A549 (cell line): ENCODE measurements around the gene KLF5.

Source experiments
- CHD4 ChIP-seq: fragments of 200-600 bp; sonication (generic); IDR thresholded peaks from 2 replicates; pipeline ENCODE4 v1.6.1; 2016; ENCODE audit warnings: antibody characterized with exemption, mild to moderate bottlenecking, borderline replicate concordance
- CTCF ChIP-seq: fragments of >200 bp; sonication (Bioruptor Twin); formaldehyde crosslinking; IDR thresholded peaks from 3 replicates; pipeline ENCODE4 v1.5.1; 2016
- NFE2L2 ChIP-seq: fragments of 150-350 bp; conservative IDR thresholded peaks from 2 replicates; pipeline ENCODE4 v1.6.1; 2014; ENCODE audit warnings: low read length
- RFX5 ChIP-seq: fragments of 450-650 bp; IDR thresholded peaks from 2 replicates; pipeline ENCODE4 v1.7.1; 2014; ENCODE audit warnings: antibody characterized with exemption, mild to moderate bottlenecking, moderate library complexity
- ZSCAN20 ChIP-seq: fragments of 250-450 bp; sonication (Bioruptor Pico); IDR thresholded peaks from 2 replicates; pipeline ENCODE4 v1.8.0; 2022; ENCODE audit warnings: mild to moderate bottlenecking, moderate library complexity

DNA sequence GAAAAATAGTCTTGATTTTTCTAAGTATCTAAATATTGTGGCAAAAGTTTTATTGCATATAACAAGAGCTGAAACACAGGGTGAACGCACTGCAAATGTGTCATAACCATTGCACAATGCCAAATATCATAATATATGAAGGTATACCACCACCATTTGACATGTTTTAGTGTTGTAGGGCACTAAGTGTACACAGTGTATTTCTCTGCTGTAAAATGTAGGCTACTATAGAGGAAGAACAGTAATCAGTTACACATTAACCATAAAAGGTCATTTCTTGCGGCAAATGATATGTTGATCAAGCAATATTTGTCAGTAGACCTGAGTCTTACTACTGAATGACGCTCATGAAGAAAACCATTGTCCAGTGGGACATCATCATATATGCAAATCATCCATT lies 18.3 kb upstream of the KLF5 start:
- no peak for TF ChIP-seq RFX5
- no peak for TF ChIP-seq CTCF
- TF ChIP-seq CHD4 = no peak
- TF ChIP-seq NFE2L2 = no peak
- TF ChIP-seq ZSCAN20 (CRISPR knock-in tag) = no peak
